HEK293 (cell line): ENCODE data around the gene AMPD3.
"Not testable (repeated sequence)": the region's sequence is repeated elsewhere in the genome, so short reads cannot be mapped to it uniquely, and the experiment has no call there.

Source experiments
- YY1 ChIP-seq: fragments of 450-650 bp; formaldehyde crosslinking; IDR thresholded peaks from 2 replicates; pipeline ENCODE4 v1.5.1; 2018; ENCODE audit warnings: missing biosample characterization, missing genetic modification characterization
- ZNF423 ChIP-seq: fragments of 450-650 bp; formaldehyde crosslinking; IDR thresholded peaks from 2 replicates; pipeline ENCODE4 v1.5.1; 2016; ENCODE audit warnings: missing biosample characterization, missing genetic modification characterization
- ZNF558 ChIP-seq: fragments of 450-650 bp; formaldehyde crosslinking; IDR thresholded peaks from 2 replicates; pipeline ENCODE4 v1.5.1; 2016; ENCODE audit warnings: missing biosample characterization, missing genetic modification characterization
- ZNF660 ChIP-seq: fragments of 450-650 bp; IDR thresholded peaks from 2 replicates; pipeline ENCODE4 v1.5.1; 2018; ENCODE audit warnings: missing biosample characterization, mild to moderate bottlenecking, missing genetic modification characterization
- ZNF664 ChIP-seq: fragments of 450-650 bp; formaldehyde crosslinking; IDR thresholded peaks from 2 replicates; pipeline ENCODE4 v1.5.1; 2016; ENCODE audit warnings: missing biosample characterization, missing genetic modification characterization
- ZNF76 ChIP-seq: fragments of 450-650 bp; formaldehyde crosslinking; IDR thresholded peaks from 2 replicates; pipeline ENCODE4; 2016; ENCODE audit warnings: low read depth, missing biosample characterization, missing genetic modification characterization, borderline replicate concordance
- ZSCAN23 ChIP-seq: fragments of 450-650 bp; formaldehyde crosslinking; IDR thresholded peaks from 2 replicates; pipeline ENCODE4 v1.5.1; 2016; ENCODE audit warnings: missing biosample characterization, missing genetic modification characterization
- TF ChIP-seq, protein P1 (sequence below): fragments of 450-650 bp; formaldehyde crosslinking; IDR thresholded peaks from 2 replicates; pipeline ENCODE4 v1.5.1; 2016; ENCODE audit warnings: missing biosample characterization, missing genetic modification characterization, low read depth
- TF ChIP-seq, protein P2 (sequence below): fragments of 450-650 bp; formaldehyde crosslinking; IDR thresholded peaks from 2 replicates; pipeline ENCODE4 v1.5.1; 2016; ENCODE audit warnings: missing biosample characterization, missing genetic modification characterization, borderline replicate concordance
- TF ChIP-seq, protein P3 (sequence below): fragments of 450-650 bp; formaldehyde crosslinking; IDR thresholded peaks from 2 replicates; pipeline ENCODE4 v1.5.1; 2017; ENCODE audit warnings: missing biosample characterization, missing genetic modification characterization
- TF ChIP-seq, protein P4 (sequence below): fragments of 450-650 bp; formaldehyde crosslinking; IDR thresholded peaks from 2 replicates; pipeline ENCODE4 v1.5.1; 2016; ENCODE audit warnings: missing biosample characterization, missing genetic modification characterization

DNA sequence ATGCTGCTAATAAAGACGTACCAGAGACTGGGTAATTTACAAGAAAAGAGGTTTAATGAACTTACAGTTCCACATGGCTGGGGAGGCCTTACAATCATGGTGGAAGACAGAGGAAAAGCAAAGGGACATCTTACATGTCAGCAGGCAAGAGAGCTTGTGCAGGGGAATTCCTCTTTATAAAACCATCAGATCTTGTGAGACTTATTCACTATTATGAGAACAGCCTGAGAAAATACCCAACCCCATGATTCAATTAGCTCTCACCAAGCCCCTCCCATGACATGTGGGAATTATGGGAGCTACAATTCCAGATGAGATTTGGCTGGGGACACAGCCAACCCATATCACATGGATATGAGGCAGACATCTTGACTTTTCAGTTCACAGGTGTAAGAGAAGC lies 18.4 kb upstream of the AMPD3 start:
- TF ChIP-seq ZNF664 (tag by site-specific recombination); ZNF660 (tag by site-specific recombination); ZNF76 (tag by site-specific recombination); ZNF423; ZSCAN23 (tag by site-specific recombination); YY1; ZNF558 (tag by site-specific recombination): not testable (repeated sequence)
- TF ChIP-seq, protein P1, sequence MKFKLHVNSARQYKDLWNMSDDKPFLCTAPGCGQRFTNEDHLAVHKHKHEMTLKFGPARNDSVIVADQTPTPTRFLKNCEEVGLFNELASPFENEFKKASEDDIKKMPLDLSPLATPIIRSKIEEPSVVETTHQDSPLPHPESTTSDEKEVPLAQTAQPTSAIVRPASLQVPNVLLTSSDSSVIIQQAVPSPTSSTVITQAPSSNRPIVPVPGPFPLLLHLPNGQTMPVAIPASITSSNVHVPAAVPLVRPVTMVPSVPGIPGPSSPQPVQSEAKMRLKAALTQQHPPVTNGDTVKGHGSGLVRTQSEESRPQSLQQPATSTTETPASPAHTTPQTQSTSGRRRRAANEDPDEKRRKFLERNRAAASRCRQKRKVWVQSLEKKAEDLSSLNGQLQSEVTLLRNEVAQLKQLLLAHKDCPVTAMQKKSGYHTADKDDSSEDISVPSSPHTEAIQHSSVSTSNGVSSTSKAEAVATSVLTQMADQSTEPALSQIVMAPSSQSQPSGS (tag by site-specific recombination) = not testable (repeated sequence)
- TF ChIP-seq, protein P2, sequence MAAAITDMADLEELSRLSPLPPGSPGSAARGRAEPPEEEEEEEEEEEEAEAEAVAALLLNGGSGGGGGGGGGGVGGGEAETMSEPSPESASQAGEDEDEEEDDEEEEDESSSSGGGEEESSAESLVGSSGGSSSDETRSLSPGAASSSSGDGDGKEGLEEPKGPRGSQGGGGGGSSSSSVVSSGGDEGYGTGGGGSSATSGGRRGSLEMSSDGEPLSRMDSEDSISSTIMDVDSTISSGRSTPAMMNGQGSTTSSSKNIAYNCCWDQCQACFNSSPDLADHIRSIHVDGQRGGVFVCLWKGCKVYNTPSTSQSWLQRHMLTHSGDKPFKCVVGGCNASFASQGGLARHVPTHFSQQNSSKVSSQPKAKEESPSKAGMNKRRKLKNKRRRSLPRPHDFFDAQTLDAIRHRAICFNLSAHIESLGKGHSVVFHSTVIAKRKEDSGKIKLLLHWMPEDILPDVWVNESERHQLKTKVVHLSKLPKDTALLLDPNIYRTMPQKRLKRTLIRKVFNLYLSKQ (tag by site-specific recombination) = not testable (repeated sequence)
- TF ChIP-seq, protein P3, sequence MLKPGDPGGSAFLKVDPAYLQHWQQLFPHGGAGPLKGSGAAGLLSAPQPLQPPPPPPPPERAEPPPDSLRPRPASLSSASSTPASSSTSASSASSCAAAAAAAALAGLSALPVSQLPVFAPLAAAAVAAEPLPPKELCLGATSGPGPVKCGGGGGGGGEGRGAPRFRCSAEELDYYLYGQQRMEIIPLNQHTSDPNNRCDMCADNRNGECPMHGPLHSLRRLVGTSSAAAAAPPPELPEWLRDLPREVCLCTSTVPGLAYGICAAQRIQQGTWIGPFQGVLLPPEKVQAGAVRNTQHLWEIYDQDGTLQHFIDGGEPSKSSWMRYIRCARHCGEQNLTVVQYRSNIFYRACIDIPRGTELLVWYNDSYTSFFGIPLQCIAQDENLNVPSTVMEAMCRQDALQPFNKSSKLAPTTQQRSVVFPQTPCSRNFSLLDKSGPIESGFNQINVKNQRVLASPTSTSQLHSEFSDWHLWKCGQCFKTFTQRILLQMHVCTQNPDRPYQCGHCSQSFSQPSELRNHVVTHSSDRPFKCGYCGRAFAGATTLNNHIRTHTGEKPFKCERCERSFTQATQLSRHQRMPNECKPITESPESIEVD (tag by site-specific recombination) = not testable (repeated sequence)
- TF ChIP-seq, protein P4, sequence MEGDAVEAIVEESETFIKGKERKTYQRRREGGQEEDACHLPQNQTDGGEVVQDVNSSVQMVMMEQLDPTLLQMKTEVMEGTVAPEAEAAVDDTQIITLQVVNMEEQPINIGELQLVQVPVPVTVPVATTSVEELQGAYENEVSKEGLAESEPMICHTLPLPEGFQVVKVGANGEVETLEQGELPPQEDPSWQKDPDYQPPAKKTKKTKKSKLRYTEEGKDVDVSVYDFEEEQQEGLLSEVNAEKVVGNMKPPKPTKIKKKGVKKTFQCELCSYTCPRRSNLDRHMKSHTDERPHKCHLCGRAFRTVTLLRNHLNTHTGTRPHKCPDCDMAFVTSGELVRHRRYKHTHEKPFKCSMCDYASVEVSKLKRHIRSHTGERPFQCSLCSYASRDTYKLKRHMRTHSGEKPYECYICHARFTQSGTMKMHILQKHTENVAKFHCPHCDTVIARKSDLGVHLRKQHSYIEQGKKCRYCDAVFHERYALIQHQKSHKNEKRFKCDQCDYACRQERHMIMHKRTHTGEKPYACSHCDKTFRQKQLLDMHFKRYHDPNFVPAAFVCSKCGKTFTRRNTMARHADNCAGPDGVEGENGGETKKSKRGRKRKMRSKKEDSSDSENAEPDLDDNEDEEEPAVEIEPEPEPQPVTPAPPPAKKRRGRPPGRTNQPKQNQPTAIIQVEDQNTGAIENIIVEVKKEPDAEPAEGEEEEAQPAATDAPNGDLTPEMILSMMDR (tag by site-specific recombination) = not testable (repeated sequence)
